IPS-NIHi7 (cell line): ENCODE results near the gene CCNI.
A peak's percentile ranks its signal among the peaks of the same experiment; 100 is the strongest.
"Not testable (repeated sequence)": the region's sequence is repeated elsewhere in the genome, so short reads cannot be mapped to it uniquely, and the experiment has no call there.

ENCODE experiments used
- DNase-seq: peaks from one replicate; pipeline ENCODE4 v3.0.0; 2012; ENCODE audit warnings: mixed read lengths; ENCODE audit errors: extremely low spot score

CCNI gene

GRCh38 chr4:77039796-77040195 lies 36.0 kb downstream of the CCNI start:
- no peak for DNase-seq

GRCh38 chr4:77037736-77038135 lies 38.1 kb downstream of the CCNI start:
- DNase-seq = no peak

- not testable (repeated sequence) for DNase-seq
Measured at GRCh38 chr4:77037168-77037567, 38.6 kb downstream of the CCNI start.

GRCh38 chr4:77036206-77036605 lies 39.6 kb downstream of the CCNI start:
- no peak for DNase-seq

DNA sequence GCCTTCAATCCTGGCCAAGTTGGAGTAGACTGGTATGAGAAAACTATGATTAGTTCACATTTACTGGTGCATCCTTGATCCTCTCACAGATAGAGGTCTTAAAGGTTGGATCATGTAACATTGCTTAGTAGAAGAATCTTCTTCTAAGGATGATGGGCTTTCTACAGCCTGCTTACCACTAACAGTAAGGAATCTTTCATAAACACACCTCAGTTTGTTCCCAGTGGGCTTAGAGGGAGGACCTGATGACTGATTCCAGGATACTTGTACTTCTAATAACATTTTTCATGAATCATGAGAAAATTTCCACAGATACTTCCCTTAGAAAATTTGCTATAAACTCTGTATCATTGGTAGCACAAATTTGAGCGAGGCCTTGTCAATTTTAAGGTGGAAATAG lies 40.6 kb downstream of the CCNI start:
- DNase-seq = no peak

- DNase-seq = no peak
Measured at GRCh38 chr4:77031544-77031943, 44.2 kb downstream of the CCNI start.

DNA sequence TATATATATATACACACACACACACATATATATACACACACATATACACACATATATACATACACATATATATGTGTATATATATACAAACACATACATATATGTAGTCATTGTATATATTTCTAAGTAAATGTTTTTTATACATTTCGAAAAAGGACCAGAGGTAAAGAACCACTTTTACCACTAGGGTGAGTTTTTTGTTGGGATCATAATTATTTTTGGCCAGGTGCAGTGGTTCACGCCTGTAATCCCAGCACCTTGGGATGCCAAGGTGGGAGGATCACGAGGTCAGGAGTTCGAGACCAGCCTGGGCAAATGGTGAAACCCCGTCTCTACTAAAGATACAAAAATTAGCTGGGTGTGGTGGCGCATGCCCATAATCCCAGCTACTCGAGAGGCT lies 46.0 kb downstream of the CCNI start:
- not testable (repeated sequence) for DNase-seq

GRCh38 chr4:77028246-77028645 lies 47.5 kb downstream of the CCNI start:
- DNase-seq = no peak

GRCh38 chr4:77026322-77026704 lies 49.5 kb downstream of the CCNI start:
- no peak for DNase-seq

- no peak for DNase-seq
Measured at GRCh38 chr4:77025643-77026321, 50.0 kb downstream of the CCNI start.

- no peak for DNase-seq
Measured at GRCh38 chr4:77023920-77024319, 51.9 kb downstream of the CCNI start.

- DNase-seq = peak; percentile 79
Measured at GRCh38 chr4:77022560-77023179, 53.1 kb downstream of the CCNI start.

DNA sequence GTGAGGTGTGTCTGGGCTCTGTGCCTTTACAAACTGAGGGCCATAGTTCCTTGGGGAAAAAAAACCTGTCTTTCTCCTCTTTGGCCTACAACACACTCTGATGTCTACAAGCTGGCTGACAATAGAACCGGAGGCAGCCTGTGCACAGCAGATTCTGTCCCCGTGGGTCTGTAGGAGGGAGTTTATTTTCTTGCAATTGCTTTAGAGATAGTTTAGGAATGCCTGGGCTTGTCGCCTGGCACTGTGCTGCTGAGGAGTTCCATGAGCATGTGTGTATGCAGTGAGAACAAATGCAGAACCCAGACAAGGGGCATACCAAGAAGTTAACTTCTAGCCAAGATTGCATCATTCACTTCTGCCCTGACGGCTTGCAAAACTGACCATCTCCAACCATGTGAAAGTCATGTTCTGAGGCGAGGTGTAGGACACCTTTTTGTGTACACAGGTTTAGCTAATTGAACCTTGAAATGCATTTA lies 54.1 kb downstream of the CCNI start:
- DNase-seq = no peak

GRCh38 chr4:77020017-77020416 lies 55.8 kb downstream of the CCNI start:
- no peak for DNase-seq

DNA sequence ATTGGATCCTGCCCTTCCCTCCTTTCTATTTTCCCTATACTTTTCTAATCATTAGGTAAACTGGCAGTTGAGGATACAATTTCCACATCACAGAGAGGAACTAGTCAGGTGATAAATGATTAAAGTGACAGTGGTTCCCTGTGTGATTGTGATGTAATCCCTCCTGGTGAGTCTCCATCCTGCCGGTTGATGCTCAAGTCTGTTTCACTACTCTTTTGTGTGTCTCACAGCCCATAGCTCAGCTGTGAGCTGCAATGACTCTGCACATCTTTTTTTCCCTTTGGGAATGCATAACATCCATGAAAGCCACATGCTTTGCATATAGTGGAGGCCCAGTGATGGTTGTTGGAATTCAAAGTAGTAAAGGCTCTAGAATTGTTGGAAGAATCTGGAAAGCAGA lies 60.4 kb downstream of the CCNI start:
- DNase-seq = peak; percentile 60

GRCh38 chr4:77014256-77014655 lies 61.5 kb downstream of the CCNI start:
- DNase-seq = no peak

DNA sequence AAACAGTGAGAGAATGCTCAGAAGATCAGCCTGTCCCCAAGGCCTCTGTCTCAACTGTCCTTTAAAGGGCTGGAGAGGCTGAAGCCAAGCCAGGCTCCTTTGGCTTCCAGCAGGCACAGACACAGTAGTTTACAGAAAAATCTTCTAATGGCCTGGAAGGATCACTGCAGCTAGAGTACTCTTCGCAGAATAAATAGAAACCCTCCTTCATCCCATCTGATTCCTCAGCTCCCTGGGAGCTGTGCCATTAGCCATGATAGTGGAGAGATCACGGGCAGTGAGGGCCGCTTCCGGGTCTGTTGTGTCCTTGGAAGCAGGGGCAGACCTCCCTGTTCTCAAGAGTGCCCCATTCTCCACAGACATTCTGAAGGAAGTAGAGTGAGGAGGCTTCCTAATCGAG lies 63.1 kb downstream of the CCNI start:
- DNase-seq = no peak

DNA sequence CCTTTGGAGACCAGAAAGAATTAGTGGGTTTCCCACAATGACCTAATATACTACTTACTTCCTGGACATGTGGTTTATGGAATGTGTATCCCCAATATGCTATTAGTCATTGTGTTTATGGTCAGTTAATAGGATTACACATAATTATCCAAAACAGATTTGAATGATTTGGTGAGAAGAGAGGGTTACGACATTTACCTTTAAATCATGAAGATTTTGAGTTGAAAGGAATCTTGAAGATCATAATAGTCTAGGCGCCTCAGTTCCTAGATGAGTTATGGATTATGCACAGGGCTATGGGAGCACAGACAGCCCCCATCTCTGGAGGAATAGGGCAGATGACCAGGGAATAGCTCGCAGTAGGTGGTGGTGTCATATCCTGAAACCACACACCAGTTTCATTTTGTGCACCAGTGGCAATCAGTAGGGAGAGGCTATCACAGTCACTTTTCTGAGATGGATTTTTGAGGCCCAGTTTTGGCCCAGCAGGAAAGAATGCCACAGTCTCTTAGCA lies 64.9 kb downstream of the CCNI start:
- no peak for DNase-seq

DNA sequence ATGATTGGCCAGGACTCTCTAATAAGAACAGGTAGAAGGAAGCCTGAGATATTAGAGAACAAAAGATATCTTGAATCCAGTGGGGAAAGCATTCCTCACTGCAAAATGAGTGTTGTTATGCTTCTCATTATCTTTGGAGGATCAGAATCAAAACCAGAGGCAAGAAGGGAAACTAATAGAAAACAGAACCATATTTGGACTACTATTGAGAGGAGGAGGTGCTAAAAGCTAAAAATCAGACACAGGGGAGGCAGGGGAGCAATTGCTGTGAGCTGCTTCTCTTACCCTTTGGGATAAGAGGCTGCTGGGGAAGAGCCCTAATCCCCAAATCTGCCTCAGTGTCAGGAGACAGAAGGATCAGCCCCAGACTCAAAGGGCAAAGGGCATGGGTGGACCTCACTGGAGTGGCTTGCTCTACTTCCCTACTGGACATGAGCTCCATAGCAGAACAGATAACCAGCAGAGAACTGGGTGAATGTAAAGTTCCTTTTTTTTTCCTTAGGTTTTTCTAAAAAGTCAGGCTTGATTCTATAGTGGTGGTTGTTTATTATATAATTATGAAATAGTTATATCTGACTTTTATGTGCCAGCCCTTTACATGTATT lies 66.2 kb downstream of the CCNI start:
- DNase-seq = no peak

DNA sequence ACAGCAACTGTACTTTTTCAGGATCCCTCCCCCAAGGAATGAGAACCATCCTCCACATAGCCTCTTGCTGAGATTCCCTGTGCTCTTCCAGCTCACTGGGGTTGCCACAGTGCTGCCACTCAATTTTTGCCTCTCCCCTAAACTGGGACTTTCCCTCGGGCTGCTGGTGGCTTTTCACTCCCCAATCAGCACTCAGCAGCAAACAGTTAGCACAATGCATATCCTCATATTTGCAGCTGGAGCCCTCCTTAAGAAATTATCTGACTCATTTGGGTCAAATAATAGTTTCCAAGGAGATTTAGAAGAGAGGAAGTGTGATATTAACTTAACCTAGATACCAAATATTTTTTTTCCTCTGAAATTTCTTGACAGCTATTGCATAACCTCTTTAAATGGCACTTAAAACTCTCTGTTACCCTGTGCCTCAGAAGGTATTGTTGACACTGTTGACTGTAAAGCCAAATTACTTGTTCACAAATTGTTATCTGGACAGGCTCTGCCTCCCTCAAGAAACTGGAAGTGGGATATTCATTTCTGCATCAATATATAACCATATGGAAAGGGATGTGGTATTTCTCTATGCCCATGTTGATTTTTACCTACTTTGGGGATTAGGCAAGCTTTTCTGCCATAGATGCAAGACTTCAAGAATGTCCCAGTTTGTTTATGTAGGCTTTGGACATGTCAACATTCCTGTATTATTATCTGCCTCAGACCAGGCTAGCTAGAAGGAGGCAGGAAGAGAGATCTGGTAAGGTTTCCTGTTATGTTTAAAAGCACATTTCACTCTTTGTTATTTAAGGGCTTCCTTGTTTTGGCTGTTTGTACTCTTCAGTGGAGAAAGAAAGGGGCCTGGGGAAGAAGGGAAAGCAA lies 68.2 kb downstream of the CCNI start:
- DNase-seq = peak; percentile 26

DNA sequence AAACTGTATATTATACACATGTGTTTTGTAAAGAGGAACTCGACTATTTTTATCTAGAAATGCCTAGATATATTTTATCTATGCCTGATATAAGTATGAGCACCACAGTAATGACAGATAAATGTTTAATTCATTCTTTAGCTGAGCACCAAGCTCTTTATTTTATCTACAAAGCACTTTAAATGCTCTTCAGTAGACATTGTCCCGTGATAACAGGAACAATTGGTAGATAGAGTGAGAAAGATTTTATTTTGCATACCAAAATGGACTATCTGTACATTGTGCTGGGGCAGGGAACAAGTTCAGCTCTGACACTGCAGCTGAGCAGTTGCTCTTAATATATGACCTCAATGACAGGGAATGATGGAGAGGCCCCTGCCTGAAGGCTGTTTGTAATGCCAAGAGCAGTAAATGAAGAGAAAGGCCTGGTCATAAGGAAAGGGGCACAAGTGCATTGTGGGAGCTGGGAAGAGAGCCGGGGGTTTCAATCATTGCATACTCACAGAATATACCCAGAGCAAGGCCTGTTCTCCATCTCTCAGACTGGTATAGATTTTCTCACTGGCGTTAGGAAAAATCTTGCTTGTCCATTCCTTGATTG lies 68.9 kb downstream of the CCNI start:
- DNase-seq = no peak

- DNase-seq = no peak
Measured at GRCh38 chr4:77003400-77003799, 72.4 kb downstream of the CCNI start.
